ENCODE data around the gene SCN4B. TPM values are rescaled to one million over a fixed set of nuclear protein-coding genes. Genes with fewer than 3 reads are reported as not detected.

SCN4B gene
- total RNA-seq, 2 donors from 2014 or later: 0.46 to 0.53 TPM

- no peak for DNase-seq
- Mint-ChIP-seq H3K27me3 (ENCODE audit: low read depth) (no peaks in the 10 kb centered on the region), H3K4me3 (no peak overlapping the region), H3K4me1 (ENCODE audit: low read depth) (no peaks in the 10 kb centered on the region), H3K36me3 (ENCODE audit: insufficient read depth in 2 of 2) (no peaks in the 10 kb centered on the region), H3K9me3 (no peaks in the 10 kb centered on the region), H3K27ac (no peak overlapping the region)
- no peak for ATAC-seq (replicated peaks in 1 of 2)
These were observed 23.7 kb downstream of the SCN4B start for GRCh38 chr11:118128721-118129470.

GRCh38 chr11:118128310-118128709 lies 24.3 kb downstream of the SCN4B start:
- Mint-ChIP-seq H3K9me3 (no peaks in the 10 kb centered on the region), H3K27me3 (ENCODE audit: low read depth) (no peaks in the 10 kb centered on the region), H3K27ac (no peak overlapping the region), H3K4me3 (no peak overlapping the region), H3K4me1 (ENCODE audit: low read depth) (no peaks in the 10 kb centered on the region), H3K36me3 (ENCODE audit: insufficient read depth in 2 of 2) (no peaks in the 10 kb centered on the region)
- DNase-seq (no peak), ATAC-seq (replicated peaks in 1 of 2) (no peak)

- Mint-ChIP-seq H3K27ac (no peak overlapping the region), H3K27me3 (ENCODE audit: low read depth) (no peaks in the 10 kb centered on the region), H3K4me1 (ENCODE audit: low read depth) (no peaks in the 10 kb centered on the region), H3K9me3 (no peaks in the 10 kb centered on the region), H3K4me3 (no peak overlapping the region), H3K36me3 (ENCODE audit: insufficient read depth in 2 of 2) (no peaks in the 10 kb centered on the region)
- no peak for DNase-seq
- peak; percentile 37 to 60 for ATAC-seq (replicated peaks in 1 of 2)
These were observed 26.4 kb downstream of the SCN4B start for GRCh38 chr11:118126082-118126838.

GRCh38 chr11:118124929-118125535 lies 27.6 kb downstream of the SCN4B start:
- ATAC-seq (replicated peaks in 1 of 2) (no peak), DNase-seq (no peak)
- no peaks in the 10 kb centered on the region for H3K4me1 Mint-ChIP-seq (ENCODE audit: low read depth)
- no peaks in the 10 kb centered on the region for H3K9me3 Mint-ChIP-seq
- H3K4me3 Mint-ChIP-seq: no peak overlapping the region
- H3K36me3 Mint-ChIP-seq (ENCODE audit: insufficient read depth in 2 of 2): no peaks in the 10 kb centered on the region
- no peak overlapping the region for H3K27ac Mint-ChIP-seq
- H3K27me3 Mint-ChIP-seq (ENCODE audit: low read depth): no peaks in the 10 kb centered on the region

GRCh38 chr11:118120793-118121192 lies 31.8 kb downstream of the SCN4B start:
- peaks cover 5% of the 10 kb centered on the region for H3K27me3 Mint-ChIP-seq (ENCODE audit: low read depth)
- no peak for ATAC-seq (replicated peaks in 1 of 2)
- peaks cover 11% of the 10 kb centered on the region for H3K4me1 Mint-ChIP-seq (ENCODE audit: low read depth)

GRCh38 chr11:118117790-118118601 lies 34.6 kb downstream of the SCN4B start:
- Mint-ChIP-seq H3K9me3 (no peaks in the 10 kb centered on the region), H3K4me1 (ENCODE audit: low read depth) (peaks cover 11% of the 10 kb centered on the region), H3K4me3 (peak overlapping the region; percentile 18 to 53), H3K27me3 (ENCODE audit: low read depth) (peaks cover 15% of the 10 kb centered on the region), H3K36me3 (ENCODE audit: insufficient read depth in 2 of 2) (no peaks in the 10 kb centered on the region), H3K27ac (no peak overlapping the region)
- DNase-seq (peak; percentile 27 to 39), ATAC-seq (replicated peaks in 1 of 2) (peak; percentile 82 to 88)

More at GRCh38 chr11:118120793-118121192, 31.8 kb downstream of the SCN4B start:
- no peak overlapping the region for H3K27ac Mint-ChIP-seq
- no peaks in the 10 kb centered on the region for H3K9me3 Mint-ChIP-seq
- H3K4me3 Mint-ChIP-seq: no peak overlapping the region
- DNase-seq: no peak
- no peaks in the 10 kb centered on the region for H3K36me3 Mint-ChIP-seq (ENCODE audit: insufficient read depth in 2 of 2)

GRCh38 chr11:118115048-118115447 lies 37.6 kb downstream of the SCN4B start:
- Mint-ChIP-seq H3K4me3 (no peak overlapping the region), H3K27ac (no peak overlapping the region)

GRCh38 chr11:118114266-118114665 lies 38.4 kb downstream of the SCN4B start:
- H3K27me3 Mint-ChIP-seq (ENCODE audit: low read depth): peaks cover 23% of the 10 kb centered on the region
- ATAC-seq (replicated peaks in 1 of 2): no peak
- no peaks in the 10 kb centered on the region for H3K36me3 Mint-ChIP-seq (ENCODE audit: insufficient read depth in 2 of 2)
- no peak overlapping the region for H3K4me3 Mint-ChIP-seq
- no peaks in the 10 kb centered on the region for H3K9me3 Mint-ChIP-seq
- no peak for DNase-seq
- H3K4me1 Mint-ChIP-seq (ENCODE audit: low read depth): peaks cover 11% of the 10 kb centered on the region
- H3K27ac Mint-ChIP-seq: no peak overlapping the region

More at GRCh38 chr11:118115048-118115447, 37.6 kb downstream of the SCN4B start:
- Mint-ChIP-seq H3K9me3 (no peaks in the 10 kb centered on the region), H3K4me1 (ENCODE audit: low read depth) (peaks cover 11% of the 10 kb centered on the region), H3K36me3 (ENCODE audit: insufficient read depth in 2 of 2) (no peaks in the 10 kb centered on the region), H3K27me3 (ENCODE audit: low read depth) (peaks cover 24% of the 10 kb centered on the region)
- ATAC-seq (replicated peaks in 1 of 2): no peak
- no peak for DNase-seq

- DNase-seq (no peak), ATAC-seq (replicated peaks in 1 of 2) (no peak)
- Mint-ChIP-seq H3K9me3 (no peaks in the 10 kb centered on the region), H3K4me1 (ENCODE audit: low read depth) (peaks cover 6% of the 10 kb centered on the region), H3K27ac (no peak overlapping the region), H3K4me3 (no peak overlapping the region), H3K27me3 (ENCODE audit: low read depth) (peaks cover 19% of the 10 kb centered on the region), H3K36me3 (ENCODE audit: insufficient read depth in 2 of 2) (no peaks in the 10 kb centered on the region)
These were observed 39.8 kb downstream of the SCN4B start for GRCh38 chr11:118112711-118113430.

- DNase-seq: no peak
These were observed 40.9 kb downstream of the SCN4B start for GRCh38 chr11:118111744-118112035.

GRCh38 chr11:118111019-118111743 lies 41.4 kb downstream of the SCN4B start:
- ATAC-seq (replicated peaks in 1 of 2) (no peak), DNase-seq (no peak)
- Mint-ChIP-seq H3K27me3 (ENCODE audit: low read depth) (peaks cover 19% of the 10 kb centered on the region), H3K4me3 (no peak overlapping the region), H3K36me3 (ENCODE audit: insufficient read depth in 2 of 2) (no peaks in the 10 kb centered on the region), H3K4me1 (ENCODE audit: low read depth) (no peaks in the 10 kb centered on the region), H3K27ac (no peak overlapping the region), H3K9me3 (no peaks in the 10 kb centered on the region)

More at GRCh38 chr11:118111744-118112035, 40.9 kb downstream of the SCN4B start:
- Mint-ChIP-seq H3K27me3 (ENCODE audit: low read depth) (peaks cover 19% of the 10 kb centered on the region), H3K4me1 (ENCODE audit: low read depth) (no peaks in the 10 kb centered on the region), H3K9me3 (no peaks in the 10 kb centered on the region), H3K36me3 (ENCODE audit: insufficient read depth in 2 of 2) (no peaks in the 10 kb centered on the region), H3K27ac (no peak overlapping the region), H3K4me3 (no peak overlapping the region)
- ATAC-seq (replicated peaks in 1 of 2): no peak

GRCh38 chr11:118109231-118109630 lies 43.4 kb downstream of the SCN4B start:
- DNase-seq: no peak
- Mint-ChIP-seq H3K4me3 (no peak overlapping the region), H3K9me3 (no peaks in the 10 kb centered on the region), H3K27me3 (ENCODE audit: low read depth) (peaks cover 9% of the 10 kb centered on the region), H3K4me1 (ENCODE audit: low read depth) (no peaks in the 10 kb centered on the region), H3K27ac (no peak overlapping the region), H3K36me3 (ENCODE audit: insufficient read depth in 2 of 2) (no peaks in the 10 kb centered on the region)
- ATAC-seq (replicated peaks in 1 of 2): no peak

All from activated T-cell treated with anti-CD3 and anti-CD28 coated beads, Interleukin-2, amount 50 U/mL, for 72 hours (primary cell).